ENCODE results near the gene RHD. TPM values are rescaled to one million over a fixed set of nuclear protein-coding genes. Genes with fewer than 3 reads are reported as not detected.
"Not testable (repeated sequence)": the region's sequence is repeated elsewhere in the genome, so short reads cannot be mapped to it uniquely, and the experiment has no call there.

Gene RHD
- total RNA-seq, 1 donor from 2014 or later, result not detected

- intact Hi-C loops (cut with DNase I), result no loop called here
- Histone ChIP-seq H3K9me3 (no peaks in the 10 kb centered on the region), H3K27ac (no peak overlapping the region), H3K4me1 (no peaks in the 10 kb centered on the region), H3K27me3 (no peaks in the 10 kb centered on the region), H3K4me3 (no peak overlapping the region), H3K36me3 (no peaks in the 10 kb centered on the region)
- no peak for DNase-seq (ENCODE audit: extremely low spot score in 2 of 2)
- no peak for TF ChIP-seq POLR2A (IDR thresholded peaks at IDR 0.05)
These were observed 16.4 kb upstream of the RHD start for GRCh38 chr1:25255706-25256577.

DNA sequence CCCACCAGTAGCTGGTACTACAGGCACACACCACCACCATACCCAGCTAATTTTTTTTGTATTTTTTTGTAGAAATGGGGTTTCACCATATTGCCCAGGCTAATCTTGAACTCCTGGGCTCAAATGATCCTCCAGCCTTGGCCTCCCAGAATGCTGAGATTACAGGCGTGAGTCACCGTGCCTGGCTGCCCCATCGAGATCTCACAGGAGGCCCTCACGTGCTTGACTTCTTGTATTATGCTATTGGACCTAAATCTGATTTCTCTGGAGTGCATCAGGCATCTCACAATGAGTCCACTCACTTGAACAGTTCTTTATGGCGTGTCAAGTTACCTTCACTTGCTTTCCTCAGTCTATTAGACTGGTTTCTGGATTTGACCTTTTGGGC lies 15.7 kb upstream of the RHD start:
- no peaks in the 10 kb centered on the region for H3K4me1 ChIP-seq
- no peaks in the 10 kb centered on the region for H3K36me3 ChIP-seq
- H3K27me3 ChIP-seq, result no peaks in the 10 kb centered on the region
- no peaks in the 10 kb centered on the region for H3K9me3 ChIP-seq
- no peak overlapping the region for H3K27ac ChIP-seq
- intact Hi-C loops (cut with DNase I), result no loop called here
- no peak for TF ChIP-seq POLR2A (IDR thresholded peaks at IDR 0.05)
- TF ChIP-seq, protein P1, sequence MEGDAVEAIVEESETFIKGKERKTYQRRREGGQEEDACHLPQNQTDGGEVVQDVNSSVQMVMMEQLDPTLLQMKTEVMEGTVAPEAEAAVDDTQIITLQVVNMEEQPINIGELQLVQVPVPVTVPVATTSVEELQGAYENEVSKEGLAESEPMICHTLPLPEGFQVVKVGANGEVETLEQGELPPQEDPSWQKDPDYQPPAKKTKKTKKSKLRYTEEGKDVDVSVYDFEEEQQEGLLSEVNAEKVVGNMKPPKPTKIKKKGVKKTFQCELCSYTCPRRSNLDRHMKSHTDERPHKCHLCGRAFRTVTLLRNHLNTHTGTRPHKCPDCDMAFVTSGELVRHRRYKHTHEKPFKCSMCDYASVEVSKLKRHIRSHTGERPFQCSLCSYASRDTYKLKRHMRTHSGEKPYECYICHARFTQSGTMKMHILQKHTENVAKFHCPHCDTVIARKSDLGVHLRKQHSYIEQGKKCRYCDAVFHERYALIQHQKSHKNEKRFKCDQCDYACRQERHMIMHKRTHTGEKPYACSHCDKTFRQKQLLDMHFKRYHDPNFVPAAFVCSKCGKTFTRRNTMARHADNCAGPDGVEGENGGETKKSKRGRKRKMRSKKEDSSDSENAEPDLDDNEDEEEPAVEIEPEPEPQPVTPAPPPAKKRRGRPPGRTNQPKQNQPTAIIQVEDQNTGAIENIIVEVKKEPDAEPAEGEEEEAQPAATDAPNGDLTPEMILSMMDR (IDR thresholded peaks at IDR 0.05), result no peak
- TF ChIP-seq POLR2AphosphoS5 (IDR thresholded peaks at IDR 0.05; ENCODE audit: insufficient read depth in 1 of 2, low read depth in 1 of 2), result no peak
- no peak for DNase-seq (ENCODE audit: extremely low spot score in 2 of 2)
- no peak overlapping the region for H3K4me3 ChIP-seq

GRCh38 chr1:25257196-25257595 lies 15.1 kb upstream of the RHD start:
- intact Hi-C loops (cut with DNase I), result no loop called here
- no peaks in the 10 kb centered on the region for H3K27me3 ChIP-seq
- no peaks in the 10 kb centered on the region for H3K9me3 ChIP-seq
- DNase-seq (ENCODE audit: extremely low spot score in 2 of 2), result no peak
- H3K4me1 ChIP-seq, result no peaks in the 10 kb centered on the region
- no peaks in the 10 kb centered on the region for H3K36me3 ChIP-seq
- no peak overlapping the region for H3K4me3 ChIP-seq
- TF ChIP-seq, protein P1 (IDR thresholded peaks at IDR 0.05), result no peak
- TF ChIP-seq POLR2AphosphoS5 (IDR thresholded peaks at IDR 0.05; ENCODE audit: insufficient read depth in 1 of 2, low read depth in 1 of 2) (no peak), POLR2A (IDR thresholded peaks at IDR 0.05) (no peak)
- no peak overlapping the region for H3K27ac ChIP-seq

DNA sequence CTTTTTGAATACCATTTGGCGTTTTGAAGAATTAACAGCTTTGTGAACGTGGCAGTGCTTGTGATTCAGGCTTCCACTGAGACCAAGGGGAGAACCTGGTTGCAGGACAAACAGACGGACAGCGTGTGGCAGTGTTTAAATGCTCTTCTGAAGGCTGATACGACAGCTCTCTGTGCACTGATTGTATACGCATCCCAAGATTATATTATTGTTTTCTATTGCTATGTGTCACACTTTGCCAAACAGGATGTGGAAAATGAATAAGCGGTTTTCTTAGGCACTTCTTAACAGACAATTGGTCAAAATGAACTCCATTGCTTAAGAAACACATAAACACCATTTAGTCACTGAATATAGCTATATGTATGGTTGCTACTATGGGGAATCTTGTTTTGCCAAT lies 12.5 kb upstream of the RHD start:
- DNase-seq (ENCODE audit: extremely low spot score in 2 of 2); H3K27ac ChIP-seq; H3K36me3 ChIP-seq; intact Hi-C loops (cut with DNase I); H3K4me3 ChIP-seq; H3K9me3 ChIP-seq; H3K4me1 ChIP-seq; H3K27me3 ChIP-seq: not testable (repeated sequence)

DNA sequence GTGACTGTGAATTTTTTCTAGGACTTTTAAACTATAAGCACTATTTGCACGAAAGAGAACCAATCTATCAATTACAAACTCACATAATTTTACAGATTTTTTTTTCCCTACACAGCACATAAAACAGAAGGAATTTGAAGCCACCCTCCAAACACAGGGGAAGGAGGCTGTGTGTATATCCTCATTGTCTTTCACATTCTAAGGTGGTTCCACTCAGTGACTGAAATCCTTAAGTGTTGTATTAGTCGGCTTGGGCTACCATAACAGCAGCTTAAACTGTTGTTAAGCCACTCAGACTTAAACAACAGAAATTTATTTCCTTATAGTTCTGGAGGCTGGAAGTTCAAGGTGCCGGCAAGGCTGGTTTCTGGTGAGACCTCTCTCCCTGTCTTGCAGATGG lies 12.0 kb upstream of the RHD start:
- DNase-seq (ENCODE audit: extremely low spot score in 2 of 2); H3K4me3 ChIP-seq; H3K4me1 ChIP-seq; H3K27me3 ChIP-seq; intact Hi-C loops (cut with DNase I); H3K27ac ChIP-seq; H3K36me3 ChIP-seq; H3K9me3 ChIP-seq: not testable (repeated sequence)

GRCh38 chr1:25266554-25267287 lies 5.6 kb upstream of the RHD start:
- H3K4me1 ChIP-seq; H3K9me3 ChIP-seq; H3K36me3 ChIP-seq; intact Hi-C loops (cut with DNase I); DNase-seq (ENCODE audit: extremely low spot score in 2 of 2); H3K27me3 ChIP-seq: not testable (repeated sequence)
- H3K4me3 ChIP-seq, result peak overlapping the region; percentile 33 to 58
- peak overlapping the region; percentile 90 for H3K27ac ChIP-seq
